Measurements from ENCODE around the gene SEMG1. TPM values are rescaled to one million over a fixed set of nuclear protein-coding genes. Genes with fewer than 3 reads are reported as not detected.

The SEMG1 gene
- total RNA-seq, 4 donors from 2014 or later: not detected

GRCh38 chr20:45258259-45258658, 51.4 kb downstream of the SEMG1 start:
- Histone ChIP-seq H3K27me3 (no peaks in the 10 kb centered on the region), H3K27ac (no peak overlapping the region), H3K9me3 (no peaks in the 10 kb centered on the region), H3K4me1 (peaks cover 0 to 21% (median 2%) of the 10 kb centered on the region in 4 donors), H3K4me3 (no peak overlapping the region), H3K36me3 (no peaks in the 10 kb centered on the region)
- WGBS, 2 donors: 80 to 91% methylated on average over 3 of the region's 3 CpGs
- DNase-seq (ENCODE audit: low spot score in 2 of 2): no peak
- TF ChIP-seq EP300 (IDR thresholded peaks at IDR 0.05) (no peak), CTCF (IDR thresholded peaks at IDR 0.05) (no peak), POLR2A (IDR thresholded peaks at IDR 0.05) (no peak)

DNA sequence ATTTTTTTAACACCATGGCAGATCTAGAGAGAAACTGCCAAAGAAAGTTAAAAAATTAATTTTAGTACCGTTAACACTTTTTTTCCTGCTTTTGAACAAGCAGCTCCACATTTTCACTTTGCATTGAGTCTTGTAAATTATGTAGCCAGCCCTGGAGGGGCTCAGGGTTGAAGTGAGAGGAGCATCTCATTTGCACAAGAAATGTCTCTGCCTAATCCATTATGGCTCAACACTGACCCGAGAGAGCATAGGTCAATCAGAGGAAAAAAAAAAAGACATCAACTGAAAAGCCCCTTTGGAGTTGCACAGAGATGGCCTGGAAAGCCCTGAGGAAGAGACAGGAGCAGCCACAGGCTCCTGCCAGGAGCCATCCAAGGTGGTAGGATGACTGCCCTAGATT, 51.8 kb downstream of the SEMG1 start:
- peaks cover 0 to 20% (median 2%) of the 10 kb centered on the region in 4 donors for H3K4me1 ChIP-seq
- no peak overlapping the region for H3K27ac ChIP-seq
- WGBS, 2 donors: 27 to 42% methylated on average over 2 of the region's 2 CpGs
- H3K27me3 ChIP-seq: no peaks in the 10 kb centered on the region
- H3K36me3 ChIP-seq: no peaks in the 10 kb centered on the region
- TF ChIP-seq EP300 (IDR thresholded peaks at IDR 0.05): no peak
- TF ChIP-seq POLR2A (IDR thresholded peaks at IDR 0.05): no peak
- no peak for TF ChIP-seq CTCF (IDR thresholded peaks at IDR 0.05)
- no peaks in the 10 kb centered on the region for H3K9me3 ChIP-seq
- H3K4me3 ChIP-seq: no peak overlapping the region
- DNase-seq (ENCODE audit: low spot score in 2 of 2): no peak

Other genes starting within 250 kb of the SEMG1 start
- 10 to 100 TPM in 3 of 4 donors, 1 to 10 TPM in 1; 5.9 to 18.0 (median 13.9) TPM for gene TOMM34, start 246.6 kb upstream of the SEMG1 start, total RNA-seq
- 10 to 100 TPM; 24.3 to 28.5 (median 27.1) TPM for gene STK4, start 240.5 kb upstream of the SEMG1 start, total RNA-seq
- under 1 TPM in 2 of 4 donors, not detected in 2; 0.21 to 0.22 TPM for gene KCNS1, start 105.9 kb upstream of the SEMG1 start, total RNA-seq
- gene WFDC5, start 91.9 kb upstream of the SEMG1 start, total RNA-seq: not detected
- gene WFDC12, start 82.6 kb upstream of the SEMG1 start, total RNA-seq: not detected
- not detected for gene PI3, start 32.1 kb upstream of the SEMG1 start, total RNA-seq
- not detected for gene SEMG2, start 14.3 kb downstream of the SEMG1 start, total RNA-seq
- gene SLPI, start 47.5 kb downstream of the SEMG1 start, total RNA-seq: 100 to 1,000 TPM; 103 to 371 (median 129) TPM
- under 1 TPM in 1 of 4 donors, not detected in 3; 0.44 TPM for gene RBPJL, start 99.8 kb downstream of the SEMG1 start, total RNA-seq
- gene MATN4, start 101.3 kb downstream of the SEMG1 start, total RNA-seq: not detected
- 10 to 100 TPM; 41.2 to 72.5 (median 63.4) TPM for gene SDC4, start 141.4 kb downstream of the SEMG1 start, total RNA-seq
- 10 to 100 TPM; 19.2 to 35.6 (median 25.2) TPM for gene SYS1, start 156.1 kb downstream of the SEMG1 start, total RNA-seq
- not detected for gene TP53TG5, start 171.3 kb downstream of the SEMG1 start, total RNA-seq
- gene DBNDD2, start 201.3 kb downstream of the SEMG1 start, total RNA-seq: 10 to 100 TPM; 36.3 to 63.3 (median 51.1) TPM
- 10 to 100 TPM; 54.6 to 82.8 (median 69.7) TPM for gene PIGT, start 209.1 kb downstream of the SEMG1 start, total RNA-seq

All from tibial nerve (tissue), 4 donors.